BLaER1 treated with 17β-estradiol and CSF1 and Interleukin-3, amounts not matched to agents 10 nM and 100 nM (cell line): ENCODE results near the gene TMIGD2.
"Not testable (repeated sequence)": the region's sequence is repeated elsewhere in the genome, so short reads cannot be mapped to it uniquely, and the experiment has no call there.

Experiments
- H3K27ac ChIP-seq, 11 experiments: shearing (Covaris generic); formaldehyde crosslinking; 2 replicates each; pipeline ENCODE4 v1.8.1; 2022
- H3K27me3 ChIP-seq, 11 experiments: shearing (Covaris generic); formaldehyde crosslinking; 2 replicates each; pipeline ENCODE4 v1.8.1; 2022
- H3K36me3 ChIP-seq, 11 experiments: shearing (Covaris generic); formaldehyde crosslinking; 2 replicates each; pipeline ENCODE4 v1.8.1; 2022
- H3K4me1 ChIP-seq, 10 experiments: shearing (Covaris generic); formaldehyde crosslinking; 2 replicates each; pipeline ENCODE4 v1.8.1; 2022
- H3K4me2 ChIP-seq, 11 experiments: shearing (Covaris generic); formaldehyde crosslinking; 2 replicates each; pipeline ENCODE4 v1.8.1; 2022
- H3K4me3 ChIP-seq, 10 experiments: shearing (Covaris generic); formaldehyde crosslinking; 2 replicates each; pipeline ENCODE4 v1.8.1; 2022
- H3K9ac ChIP-seq, 11 experiments: shearing (Covaris generic); formaldehyde crosslinking; 2 replicates each; pipeline ENCODE4 v1.8.1; 2022
- H3K9me3 ChIP-seq, 11 experiments: shearing (Covaris generic); formaldehyde crosslinking; replicated peaks in 1 of 11; 2 replicates each; pipeline ENCODE4 v1.8.1; 2022
- H4K20me1 ChIP-seq, 11 experiments: shearing (Covaris generic); formaldehyde crosslinking; 2 replicates each; pipeline ENCODE4 v1.8.1; 2022
- Cebpa-rat ChIP-seq, 11 experiments: shearing (Covaris generic); IDR thresholded peaks; 2 replicates each; pipeline ENCODE4 v1.8.1; 2022

The TMIGD2 gene

DNA sequence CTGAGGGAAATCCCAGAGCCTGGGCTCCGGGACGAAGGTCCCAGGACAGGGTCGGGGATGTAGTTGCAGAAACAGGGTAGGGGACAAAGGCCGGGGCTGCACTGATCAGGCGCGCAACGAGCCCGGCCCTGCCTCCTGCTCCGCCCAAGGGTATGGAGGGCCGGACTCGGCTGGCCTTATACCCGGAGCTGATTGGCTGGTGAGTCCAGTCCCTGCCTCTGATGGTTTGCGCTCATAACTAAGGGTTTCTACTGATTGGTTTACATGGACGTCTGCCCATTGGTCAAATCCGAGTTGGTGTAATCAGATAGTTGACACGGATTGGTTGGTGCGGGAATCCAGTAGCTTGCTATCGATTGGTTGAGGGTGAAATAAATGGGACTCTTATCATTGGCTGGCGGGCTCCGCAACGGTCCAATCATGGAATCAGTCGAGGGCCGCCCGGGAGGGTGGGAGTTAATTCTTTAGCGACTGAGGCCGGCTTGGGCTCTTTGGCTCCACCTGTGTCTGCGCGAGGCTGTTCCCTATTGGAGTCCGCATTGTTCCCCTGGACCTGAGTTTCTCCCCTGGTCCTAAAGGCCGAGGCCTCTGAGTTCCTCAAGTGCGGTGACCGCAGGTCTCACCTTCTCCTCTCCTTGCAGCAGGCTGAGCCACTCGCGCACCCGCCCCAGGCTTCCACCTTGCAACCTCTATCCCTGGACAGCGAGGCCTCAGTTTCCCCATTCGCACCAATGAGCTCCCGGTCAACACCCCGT lies 40.6 kb upstream of the TMIGD2 start:
- Histone ChIP-seq H3K4me2 (peak overlapping the region; percentile 80 to 100 (median 96)), H3K27me3 (no peaks in the 10 kb centered on the region), H3K4me1 (peaks cover 28 to 42% (median 31%) of the 10 kb centered on the region in 10 experiments), H3K9me3 (no peaks in the 10 kb centered on the region), H3K4me3 (peak overlapping the region; percentile 61 to 82 (median 70)), H3K27ac (peak overlapping the region; percentile 25 to 89 (median 84); a peak in 21 of 22 replicates), H4K20me1 (peaks cover 0 to 20% (median 0%) of the 10 kb centered on the region in 11 experiments; a peak in 5 of 22 replicates), H3K9ac (peak overlapping the region; percentile 72 to 89 (median 84)), H3K36me3 (peaks cover 14 to 24% (median 17%) of the 10 kb centered on the region in 11 experiments)
- no peak for TF ChIP-seq Cebpa-rat (IDR thresholded peaks at IDR 0.05)

GRCh38 chr19:4342314-4342614 lies 40.1 kb upstream of the TMIGD2 start:
- Histone ChIP-seq H3K36me3 (peaks cover 10 to 19% (median 16%) of the 10 kb centered on the region in 11 experiments; a peak in 21 of 22 replicates), H4K20me1 (peaks cover 0 to 20% (median 0%) of the 10 kb centered on the region in 11 experiments; a peak in 5 of 22 replicates), H3K4me2 (peak overlapping the region; percentile 80 to 98 (median 91)), H3K4me1 (peaks cover 30 to 46% (median 34%) of the 10 kb centered on the region in 10 experiments), H3K9ac (peak overlapping the region; percentile 72 to 89 (median 84)), H3K27ac (peak overlapping the region; percentile 25 to 89 (median 84); a peak in 20 of 22 replicates), H3K27me3 (no peaks in the 10 kb centered on the region), H3K4me3 (peak overlapping the region; percentile 56 to 74 (median 64)), H3K9me3 (no peaks in the 10 kb centered on the region)
- no peak for TF ChIP-seq Cebpa-rat (IDR thresholded peaks at IDR 0.05)

- peak within 1 kb of the TSS; percentile 71 to 85 (median 78) for H3K9ac ChIP-seq
Observed at GRCh38 chr19:4338441-4339355, 36.5 kb upstream of the TMIGD2 start, which contains the start of gene STAP2. STAP2 (minus strand) TSS chr19:4338827; CDS start chr19:4338753, 74 bp downstream.

DNA sequence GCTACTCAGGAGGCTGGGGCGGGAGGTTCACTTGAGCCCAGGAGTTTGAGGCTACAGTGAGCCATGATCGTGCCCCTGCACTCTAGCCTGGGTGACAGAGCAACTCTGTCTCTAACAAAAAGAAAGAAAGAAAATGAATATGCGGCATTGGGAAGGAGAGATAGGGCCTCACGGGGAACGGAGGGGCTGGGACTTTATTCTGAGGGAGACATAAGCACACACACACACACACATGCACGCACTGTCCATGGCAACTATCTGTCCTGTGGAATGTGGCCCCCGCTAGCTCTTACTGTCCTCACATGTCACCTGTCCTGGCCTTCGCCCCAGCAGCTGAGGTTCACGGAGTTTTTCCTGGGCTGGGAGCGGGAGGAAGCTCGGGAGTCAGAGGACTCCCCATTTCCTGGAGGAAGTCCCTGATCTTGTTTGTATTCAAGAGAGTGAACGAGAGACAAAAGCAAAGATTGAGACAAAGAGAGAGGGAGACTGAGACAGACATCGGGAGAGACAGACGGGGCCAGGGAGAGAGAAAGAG lies 35.8 kb upstream of the TMIGD2 start:
- Histone ChIP-seq H3K27me3 (no peaks in the 10 kb centered on the region), H3K4me1 (peaks cover 21 to 31% (median 24%) of the 10 kb centered on the region in 10 experiments), H3K4me2 (peak overlapping the region; percentile 79 to 98 (median 92)), H3K27ac (peak overlapping the region; percentile 62 to 86 (median 76); a peak in 20 of 22 replicates), H3K36me3 (peaks cover 0 to 16% (median 0%) of the 10 kb centered on the region in 11 experiments; a peak in 7 of 22 replicates), H3K4me3 (peak overlapping the region; percentile 37 to 68 (median 56); a peak in 19 of 20 replicates), H3K9ac (peak overlapping the region; percentile 71 to 85 (median 78)), H3K9me3 (peaks cover 0 to 6% (median 0%) of the 10 kb centered on the region in 11 experiments; a peak in 4 of 22 replicates), H4K20me1 (no peaks in the 10 kb centered on the region)
- TF ChIP-seq Cebpa-rat (IDR thresholded peaks at IDR 0.05): no peak

More at GRCh38 chr19:4338441-4339355, 36.5 kb upstream of the TMIGD2 start, which contains the start of gene STAP2:
- Histone ChIP-seq H3K4me1 (peaks cover 21 to 31% (median 24%) of the 10 kb centered on the region in 10 experiments), H3K27me3 (no peaks in the 10 kb centered on the region), H3K4me2 (peak within 1 kb of the TSS; percentile 79 to 98 (median 92)), H4K20me1 (no peaks in the 10 kb centered on the region), H3K36me3 (peaks cover 0 to 14% (median 0%) of the 10 kb centered on the region in 11 experiments; a peak in 7 of 22 replicates), H3K9me3 (peaks cover 0 to 6% (median 0%) of the 10 kb centered on the region in 11 experiments; a peak in 4 of 22 replicates), H3K4me3 (peak within 1 kb of the TSS; percentile 37 to 68 (median 56); a peak in 19 of 20 replicates), H3K27ac (peak within 1 kb of the TSS; percentile 62 to 86 (median 76); a peak in 21 of 22 replicates)
- TF ChIP-seq Cebpa-rat (IDR thresholded peaks at IDR 0.05): no peak

GRCh38 chr19:4334929-4335570 lies 32.9 kb upstream of the TMIGD2 start:
- no peak overlapping the region for H3K27ac ChIP-seq
- peaks cover 0 to 16% (median 0%) of the 10 kb centered on the region in 11 experiments; a peak in 7 of 22 replicates for H3K36me3 ChIP-seq
- peaks cover 13 to 21% (median 16%) of the 10 kb centered on the region in 10 experiments for H3K4me1 ChIP-seq
- no peaks in the 10 kb centered on the region for H4K20me1 ChIP-seq
- peaks cover 0 to 6% (median 0%) of the 10 kb centered on the region in 11 experiments; a peak in 4 of 22 replicates for H3K9me3 ChIP-seq
- H3K9ac ChIP-seq: no peak overlapping the region
- H3K4me3 ChIP-seq: no peak overlapping the region
- no peak for TF ChIP-seq Cebpa-rat (IDR thresholded peaks at IDR 0.05)
- no peak overlapping the region; a peak in 1 of 22 replicates for H3K4me2 ChIP-seq
- H3K27me3 ChIP-seq: no peaks in the 10 kb centered on the region

DNA sequence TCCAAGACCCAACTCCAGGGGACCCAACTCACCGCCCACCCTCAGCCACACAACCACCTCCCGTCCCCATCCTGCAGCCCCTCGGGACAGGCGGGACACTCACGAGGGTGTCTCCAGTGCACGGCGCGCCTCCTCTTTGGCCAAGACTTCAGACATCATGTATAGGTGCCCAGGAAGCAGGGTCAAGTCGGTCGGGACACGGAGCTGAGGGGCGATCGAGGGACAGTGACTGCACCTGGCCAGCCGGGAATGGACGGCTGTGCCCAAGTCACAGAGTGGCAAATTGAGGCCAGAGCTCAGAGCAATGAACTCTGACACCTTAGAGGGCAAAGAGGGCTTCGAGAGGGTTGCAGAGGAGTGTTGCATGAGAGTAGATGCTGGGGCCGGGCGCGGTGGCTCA lies 27.7 kb upstream of the TMIGD2 start:
- Histone ChIP-seq H3K27ac (no peak overlapping the region), H3K4me2 (no peak overlapping the region; a peak in 1 of 22 replicates), H3K27me3 (peaks cover 4 to 12% (median 6%) of the 10 kb centered on the region in 11 experiments; a peak in 15 of 22 replicates), H3K9ac (no peak overlapping the region), H3K9me3 (peaks cover 0 to 9% (median 0%) of the 10 kb centered on the region in 11 experiments; a peak in 8 of 22 replicates), H3K36me3 (peaks cover 0 to 13% (median 0%) of the 10 kb centered on the region in 11 experiments; a peak in 7 of 22 replicates), H3K4me1 (peaks cover 9 to 25% (median 16%) of the 10 kb centered on the region in 10 experiments; a peak in 18 of 20 replicates), H4K20me1 (no peaks in the 10 kb centered on the region; a peak in 1 of 22 replicates), H3K4me3 (no peak overlapping the region)
- no peak for TF ChIP-seq Cebpa-rat (IDR thresholded peaks at IDR 0.05)

GRCh38 chr19:4328991-4329681 lies 26.9 kb upstream of the TMIGD2 start:
- H4K20me1 ChIP-seq, H3K9me3 ChIP-seq, H3K36me3 ChIP-seq: not testable (repeated sequence)
- peaks cover 4 to 12% (median 6%) of the 10 kb centered on the region in 11 experiments; a peak in 15 of 22 replicates for H3K27me3 ChIP-seq
- H3K27ac ChIP-seq: peak overlapping the region in 9 of 11 experiments; percentile 59 to 89 (median 85); a peak in 20 of 22 replicates
- H3K4me3 ChIP-seq: peak overlapping the region; percentile 49 to 77 (median 70)
- H3K9ac ChIP-seq: peak overlapping the region; percentile 26 to 88 (median 78); a peak in 21 of 22 replicates
- peak overlapping the region; percentile 74 to 98 (median 91) for H3K4me2 ChIP-seq
- H3K4me1 ChIP-seq: peaks cover 9 to 25% (median 16%) of the 10 kb centered on the region in 10 experiments; a peak in 18 of 20 replicates
